Suprapubic skin (tissue), 3 donors: Measurements from ENCODE around the gene ZNF592.

Experiments
- CTCF ChIP-seq, 2 donors: fragments of 200-600 bp in 1 of 2; fragments of 450-650 bp in 1 of 2; sonication (generic) in 1 of 2; IDR thresholded peaks; one replicate each; pipeline ENCODE4 v1.5.1; 2016 to 2019; ENCODE audit warnings: antibody characterized with exemption in 2 of 2, mild to moderate bottlenecking in 1 of 2, moderate library complexity in 1 of 2
- POLR2A ChIP-seq, 2 donors: fragments of 450-650 bp; IDR thresholded peaks; one replicate each; pipeline ENCODE4 v1.6.1; 2017; ENCODE audit warnings: antibody characterized with exemption in 2 of 2, mild to moderate bottlenecking in 2 of 2, moderate library complexity in 2 of 2

- no peak for TF ChIP-seq CTCF (IDR thresholded peaks at IDR 0.05)
- no peak for TF ChIP-seq POLR2A (IDR thresholded peaks at IDR 0.05)
These were observed 91.9 kb downstream of the ZNF592 start for GRCh38 chr15:84840255-84840654.
